ENCODE measurements around the gene RARS1.

GRCh38 chr5:168446983-168447619 is 39.2 kb upstream of the RARS1 start:
- TF ChIP-seq CTCF (IDR thresholded peaks at IDR 0.05; ENCODE audit: insufficient read depth, low read depth, low read length) (no peak), EZH2 (IDR thresholded peaks at IDR 0.05; ENCODE audit: insufficient read depth, low read length) (no peak)
